Measurements from ENCODE around the gene SNX17. TPM values are rescaled to one million over a fixed set of nuclear protein-coding genes. Genes with fewer than 3 reads are reported as not detected.

Gene SNX17
- total and polyA plus RNA-seq, 2 of the 13 experiments (the other 11 are each of a cell fraction or from before 2014, with no cell fraction given) = 75.0 to 109 TPM

DNA sequence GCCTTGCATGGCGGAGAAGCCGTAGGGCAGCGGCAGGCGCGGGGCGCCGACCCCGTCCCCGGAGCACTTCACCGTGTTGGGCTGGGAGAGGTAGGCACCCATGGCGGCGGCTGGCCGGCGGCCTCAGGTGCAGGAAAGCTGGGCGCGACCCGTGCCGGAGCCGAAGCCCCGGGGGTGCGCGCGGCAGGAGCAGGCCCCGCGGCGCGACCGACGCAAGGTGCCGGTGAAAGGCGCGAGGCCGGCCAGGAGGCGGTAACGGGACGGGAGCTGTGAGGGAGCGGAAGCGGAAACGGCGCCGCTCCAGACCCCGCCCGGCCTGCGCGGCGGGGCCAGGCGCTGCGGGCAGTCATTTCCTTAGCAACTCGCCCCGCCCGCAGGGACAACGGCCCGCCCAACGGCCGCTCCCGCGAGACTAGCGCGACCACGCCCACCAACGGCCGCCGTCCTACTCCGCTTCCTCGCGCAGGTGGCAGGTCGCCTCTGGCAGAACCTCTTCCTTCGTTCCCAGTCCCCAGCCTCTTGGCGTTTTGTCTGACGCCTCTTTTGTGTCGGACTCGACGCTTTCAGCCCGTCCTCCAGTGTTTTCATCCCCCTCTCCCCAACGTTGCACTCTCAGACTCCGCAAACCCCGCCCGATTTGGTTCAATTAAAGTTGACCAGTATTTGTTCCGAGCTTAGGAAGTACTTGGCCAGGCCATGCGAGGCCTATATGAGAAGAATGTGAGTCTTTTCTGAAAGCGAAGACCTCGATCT, 39.1 kb downstream of the SNX17 start, which contains the start of gene PPM1G (continued):
- TF ChIP-seq KLF16 (CRISPR knock-in tag; IDR thresholded peaks at IDR 0.05) = peak; percentile 29 to 96
- TF ChIP-seq, protein P1, sequence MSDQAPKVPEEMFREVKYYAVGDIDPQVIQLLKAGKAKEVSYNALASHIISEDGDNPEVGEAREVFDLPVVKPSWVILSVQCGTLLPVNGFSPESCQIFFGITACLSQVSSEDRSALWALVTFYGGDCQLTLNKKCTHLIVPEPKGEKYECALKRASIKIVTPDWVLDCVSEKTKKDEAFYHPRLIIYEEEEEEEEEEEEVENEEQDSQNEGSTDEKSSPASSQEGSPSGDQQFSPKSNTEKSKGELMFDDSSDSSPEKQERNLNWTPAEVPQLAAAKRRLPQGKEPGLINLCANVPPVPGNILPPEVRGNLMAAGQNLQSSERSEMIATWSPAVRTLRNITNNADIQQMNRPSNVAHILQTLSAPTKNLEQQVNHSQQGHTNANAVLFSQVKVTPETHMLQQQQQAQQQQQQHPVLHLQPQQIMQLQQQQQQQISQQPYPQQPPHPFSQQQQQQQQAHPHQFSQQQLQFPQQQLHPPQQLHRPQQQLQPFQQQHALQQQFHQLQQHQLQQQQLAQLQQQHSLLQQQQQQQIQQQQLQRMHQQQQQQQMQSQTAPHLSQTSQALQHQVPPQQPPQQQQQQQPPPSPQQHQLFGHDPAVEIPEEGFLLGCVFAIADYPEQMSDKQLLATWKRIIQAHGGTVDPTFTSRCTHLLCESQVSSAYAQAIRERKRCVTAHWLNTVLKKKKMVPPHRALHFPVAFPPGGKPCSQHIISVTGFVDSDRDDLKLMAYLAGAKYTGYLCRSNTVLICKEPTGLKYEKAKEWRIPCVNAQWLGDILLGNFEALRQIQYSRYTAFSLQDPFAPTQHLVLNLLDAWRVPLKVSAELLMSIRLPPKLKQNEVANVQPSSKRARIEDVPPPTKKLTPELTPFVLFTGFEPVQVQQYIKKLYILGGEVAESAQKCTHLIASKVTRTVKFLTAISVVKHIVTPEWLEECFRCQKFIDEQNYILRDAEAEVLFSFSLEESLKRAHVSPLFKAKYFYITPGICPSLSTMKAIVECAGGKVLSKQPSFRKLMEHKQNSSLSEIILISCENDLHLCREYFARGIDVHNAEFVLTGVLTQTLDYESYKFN (CRISPR knock-in tag; conservative IDR thresholded peaks at IDR 0.05) = 0 out of 2 replicates have a peak, but pooled peaks have one; percentile 53
- TF ChIP-seq, protein P2, sequence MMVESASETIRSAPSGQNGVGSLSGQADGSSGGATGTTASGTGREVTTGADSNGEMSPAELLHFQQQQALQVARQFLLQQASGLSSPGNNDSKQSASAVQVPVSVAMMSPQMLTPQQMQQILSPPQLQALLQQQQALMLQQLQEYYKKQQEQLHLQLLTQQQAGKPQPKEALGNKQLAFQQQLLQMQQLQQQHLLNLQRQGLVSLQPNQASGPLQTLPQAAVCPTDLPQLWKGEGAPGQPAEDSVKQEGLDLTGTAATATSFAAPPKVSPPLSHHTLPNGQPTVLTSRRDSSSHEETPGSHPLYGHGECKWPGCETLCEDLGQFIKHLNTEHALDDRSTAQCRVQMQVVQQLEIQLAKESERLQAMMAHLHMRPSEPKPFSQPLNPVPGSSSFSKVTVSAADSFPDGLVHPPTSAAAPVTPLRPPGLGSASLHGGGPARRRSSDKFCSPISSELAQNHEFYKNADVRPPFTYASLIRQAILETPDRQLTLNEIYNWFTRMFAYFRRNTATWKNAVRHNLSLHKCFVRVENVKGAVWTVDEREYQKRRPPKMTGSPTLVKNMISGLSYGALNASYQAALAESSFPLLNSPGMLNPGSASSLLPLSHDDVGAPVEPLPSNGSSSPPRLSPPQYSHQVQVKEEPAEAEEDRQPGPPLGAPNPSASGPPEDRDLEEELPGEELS (CRISPR knock-in tag; IDR thresholded peaks at IDR 0.05) = peak; percentile 44; the same call in 1 of the 2 replicates
- peak; percentile 98; the same call in 1 of the 2 replicates for TF ChIP-seq ZNF333 (CRISPR knock-in tag; IDR thresholded peaks at IDR 0.05; ENCODE audit: borderline replicate concordance)
- peak; percentile 83 for TF ChIP-seq CBFB (CRISPR knock-in tag; IDR thresholded peaks at IDR 0.05)
- TF ChIP-seq, protein P3, sequence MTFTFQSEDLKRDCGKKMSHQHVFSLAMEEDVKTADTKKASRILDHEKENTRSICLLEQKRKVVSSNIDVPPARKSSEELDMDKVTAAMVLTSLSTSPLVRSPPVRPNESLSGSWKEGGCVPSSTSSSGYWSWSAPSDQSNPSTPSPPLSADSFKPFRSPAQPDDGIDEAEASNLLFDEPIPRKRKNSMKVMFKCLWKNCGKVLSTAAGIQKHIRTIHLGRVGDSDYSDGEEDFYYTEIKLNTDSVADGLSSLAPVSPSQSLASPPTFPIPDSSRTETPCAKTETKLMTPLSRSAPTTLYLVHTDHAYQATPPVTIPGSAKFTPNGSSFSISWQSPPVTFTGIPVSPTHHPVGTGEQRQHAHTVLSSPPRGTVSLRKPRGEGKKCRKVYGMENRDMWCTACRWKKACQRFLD (CRISPR knock-in tag; IDR thresholded peaks at IDR 0.05; ENCODE audit: borderline replicate concordance) = peak; percentile 74
- TF ChIP-seq EHMT2 (IDR thresholded peaks at IDR 0.05; ENCODE audit: borderline replicate concordance, low read depth, low read length) = no peak
- TF ChIP-seq JUND (CRISPR knock-in tag; IDR thresholded peaks at IDR 0.05) = peak; percentile 63
- peak; percentile 85 for TF ChIP-seq ZNF274 (CRISPR knock-in tag; IDR thresholded peaks at IDR 0.05)
- TF ChIP-seq, protein P4, sequence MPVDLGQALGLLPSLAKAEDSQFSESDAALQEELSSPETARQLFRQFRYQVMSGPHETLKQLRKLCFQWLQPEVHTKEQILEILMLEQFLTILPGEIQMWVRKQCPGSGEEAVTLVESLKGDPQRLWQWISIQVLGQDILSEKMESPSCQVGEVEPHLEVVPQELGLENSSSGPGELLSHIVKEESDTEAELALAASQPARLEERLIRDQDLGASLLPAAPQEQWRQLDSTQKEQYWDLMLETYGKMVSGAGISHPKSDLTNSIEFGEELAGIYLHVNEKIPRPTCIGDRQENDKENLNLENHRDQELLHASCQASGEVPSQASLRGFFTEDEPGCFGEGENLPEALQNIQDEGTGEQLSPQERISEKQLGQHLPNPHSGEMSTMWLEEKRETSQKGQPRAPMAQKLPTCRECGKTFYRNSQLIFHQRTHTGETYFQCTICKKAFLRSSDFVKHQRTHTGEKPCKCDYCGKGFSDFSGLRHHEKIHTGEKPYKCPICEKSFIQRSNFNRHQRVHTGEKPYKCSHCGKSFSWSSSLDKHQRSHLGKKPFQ (CRISPR knock-in tag; IDR thresholded peaks at IDR 0.05; ENCODE audit: insufficient replicate concordance) = peak; percentile 81
- TF ChIP-seq, protein P5, sequence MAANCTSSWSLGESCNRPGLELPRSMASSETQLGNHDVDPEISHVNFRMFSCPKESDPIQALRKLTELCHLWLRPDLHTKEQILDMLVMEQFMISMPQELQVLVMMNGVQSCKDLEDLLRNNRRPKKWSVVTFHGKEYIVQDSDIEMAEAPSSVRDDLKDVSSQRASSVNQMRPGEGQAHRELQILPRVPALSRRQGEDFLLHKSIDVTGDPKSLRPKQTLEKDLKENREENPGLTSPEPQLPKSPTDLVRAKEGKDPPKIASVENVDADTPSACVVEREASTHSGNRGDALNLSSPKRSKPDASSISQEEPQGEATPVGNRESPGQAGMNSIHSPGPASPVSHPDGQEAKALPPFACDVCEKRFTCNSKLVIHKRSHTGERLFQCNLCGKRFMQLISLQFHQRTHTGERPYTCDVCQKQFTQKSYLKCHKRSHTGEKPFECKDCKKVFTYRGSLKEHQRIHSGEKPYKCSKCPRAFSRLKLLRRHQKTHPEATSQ (CRISPR knock-in tag; IDR thresholded peaks at IDR 0.05; ENCODE audit: borderline replicate concordance) = peak; percentile 84; the same call in 1 of the 2 replicates
- TF ChIP-seq KLF9 (CRISPR knock-in tag; IDR thresholded peaks at IDR 0.05; ENCODE audit: low read depth) = peak; percentile 99
- no peak; the same call in 1 of the 2 replicates for TF ChIP-seq KLF15 (CRISPR knock-in tag; IDR thresholded peaks at IDR 0.05; ENCODE audit: borderline replicate concordance)
- TF ChIP-seq, protein P6, sequence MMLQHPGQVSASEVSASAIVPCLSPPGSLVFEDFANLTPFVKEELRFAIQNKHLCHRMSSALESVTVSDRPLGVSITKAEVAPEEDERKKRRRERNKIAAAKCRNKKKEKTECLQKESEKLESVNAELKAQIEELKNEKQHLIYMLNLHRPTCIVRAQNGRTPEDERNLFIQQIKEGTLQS (CRISPR knock-in tag; IDR thresholded peaks at IDR 0.05) = 0 out of 2 replicates have a peak, but pooled peaks have one; percentile 33
- TF ChIP-seq ZNF20 (CRISPR knock-in tag; IDR thresholded peaks at IDR 0.05) = peak; percentile 76; the same call in 1 of the 2 replicates
- TF ChIP-seq, protein P7, sequence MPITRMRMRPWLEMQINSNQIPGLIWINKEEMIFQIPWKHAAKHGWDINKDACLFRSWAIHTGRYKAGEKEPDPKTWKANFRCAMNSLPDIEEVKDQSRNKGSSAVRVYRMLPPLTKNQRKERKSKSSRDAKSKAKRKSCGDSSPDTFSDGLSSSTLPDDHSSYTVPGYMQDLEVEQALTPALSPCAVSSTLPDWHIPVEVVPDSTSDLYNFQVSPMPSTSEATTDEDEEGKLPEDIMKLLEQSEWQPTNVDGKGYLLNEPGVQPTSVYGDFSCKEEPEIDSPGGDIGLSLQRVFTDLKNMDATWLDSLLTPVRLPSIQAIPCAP (CRISPR knock-in tag; IDR thresholded peaks at IDR 0.05; ENCODE audit: low read depth) = peak; percentile 19; the same call in 1 of the 2 replicates

All from HepG2 (cell line).